HL-60 (cell line): ENCODE results near the gene CKAP4.

Experiments used
- GABPA ChIP-seq: IDR thresholded peaks from 2 replicates; pipeline ENCODE4 v1.6.1; 2012; ENCODE audit warnings: low read depth
- POLR2AphosphoS5 ChIP-seq: IDR thresholded peaks from 2 replicates; pipeline ENCODE4 v1.6.1; 2012; ENCODE audit warnings: low read depth
- TF ChIP-seq, protein P1 (sequence below): IDR thresholded peaks from one replicate; pipeline ENCODE4 v1.5.1; 2011; ENCODE audit warnings: low read length, control low read depth, inconsistent platforms; ENCODE audit not compliant: insufficient read depth

DNA sequence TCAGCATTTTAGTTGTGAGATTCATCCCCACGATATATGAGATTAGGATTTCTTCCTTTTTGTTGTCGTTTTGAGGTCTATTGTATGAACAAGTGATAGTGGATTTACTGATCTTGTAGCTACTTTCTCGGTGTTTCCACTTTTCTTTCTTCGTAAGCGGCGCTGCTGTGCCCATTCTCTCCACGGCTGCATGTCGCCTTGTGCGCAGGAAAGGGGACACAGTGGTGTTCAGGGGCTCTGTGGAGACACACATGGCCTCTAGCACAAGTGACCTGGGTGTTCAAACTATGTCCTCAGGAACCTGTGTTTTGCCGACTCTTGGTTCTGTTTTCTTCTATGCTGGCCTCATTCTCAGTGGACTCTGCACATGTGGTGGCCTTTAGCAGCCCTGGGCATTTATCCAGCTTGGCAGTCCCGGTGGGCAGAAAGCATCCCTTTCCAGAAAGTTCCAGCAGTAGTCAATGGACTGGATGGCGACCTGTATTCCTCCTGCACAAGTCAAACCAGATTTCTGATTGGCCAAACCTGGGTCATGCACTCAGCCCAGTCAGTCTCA lies 18.7 kb downstream of the CKAP4 start:
- TF ChIP-seq GABPA = no peak
- TF ChIP-seq POLR2AphosphoS5 = no peak
- TF ChIP-seq, protein P1, sequence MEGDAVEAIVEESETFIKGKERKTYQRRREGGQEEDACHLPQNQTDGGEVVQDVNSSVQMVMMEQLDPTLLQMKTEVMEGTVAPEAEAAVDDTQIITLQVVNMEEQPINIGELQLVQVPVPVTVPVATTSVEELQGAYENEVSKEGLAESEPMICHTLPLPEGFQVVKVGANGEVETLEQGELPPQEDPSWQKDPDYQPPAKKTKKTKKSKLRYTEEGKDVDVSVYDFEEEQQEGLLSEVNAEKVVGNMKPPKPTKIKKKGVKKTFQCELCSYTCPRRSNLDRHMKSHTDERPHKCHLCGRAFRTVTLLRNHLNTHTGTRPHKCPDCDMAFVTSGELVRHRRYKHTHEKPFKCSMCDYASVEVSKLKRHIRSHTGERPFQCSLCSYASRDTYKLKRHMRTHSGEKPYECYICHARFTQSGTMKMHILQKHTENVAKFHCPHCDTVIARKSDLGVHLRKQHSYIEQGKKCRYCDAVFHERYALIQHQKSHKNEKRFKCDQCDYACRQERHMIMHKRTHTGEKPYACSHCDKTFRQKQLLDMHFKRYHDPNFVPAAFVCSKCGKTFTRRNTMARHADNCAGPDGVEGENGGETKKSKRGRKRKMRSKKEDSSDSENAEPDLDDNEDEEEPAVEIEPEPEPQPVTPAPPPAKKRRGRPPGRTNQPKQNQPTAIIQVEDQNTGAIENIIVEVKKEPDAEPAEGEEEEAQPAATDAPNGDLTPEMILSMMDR = no peak
